WERI-Rb-1 (cell line): ENCODE measurements around the gene THRB.

Experiments
- DNase-seq: peaks from one replicate; pipeline ENCODE4 v3.0.0-alpha.2; 2020
- H3K27ac ChIP-seq: fragments of 250-450 bp; sonication (Bioruptor Pico); 2 replicates; pipeline ENCODE4 v1.5.1; 2020; ENCODE audit warnings: mild to moderate bottlenecking, moderate library complexity
- H3K27me3 ChIP-seq: fragments of 250-450 bp; sonication (Bioruptor Pico); 2 replicates; pipeline ENCODE4 v1.5.1; 2021; ENCODE audit warnings: mild to moderate bottlenecking, low read depth, moderate library complexity; ENCODE audit not compliant: insufficient read depth, severe bottlenecking
- H3K36me3 ChIP-seq: fragments of 250-450 bp; sonication (Bioruptor Pico); 2 replicates; pipeline ENCODE4 v1.5.1; 2020; ENCODE audit warnings: mild to moderate bottlenecking, moderate library complexity
- H3K4me3 ChIP-seq: 2 replicates; pipeline ENCODE4 v1.5.1; 2011; ENCODE audit warnings: low read depth, mild to moderate bottlenecking, control low read depth, low read length
- H3K9me3 ChIP-seq: fragments of 250-450 bp; sonication (Bioruptor Pico); 2 replicates; pipeline ENCODE4 v1.5.1; 2021; ENCODE audit warnings: mild to moderate bottlenecking, moderate library complexity; ENCODE audit not compliant: severe bottlenecking
- TF ChIP-seq, protein P1 (sequence below): IDR thresholded peaks from 2 replicates; pipeline ENCODE4 v1.5.1; 2011; ENCODE audit warnings: low read depth, mild to moderate bottlenecking, control low read depth, inconsistent platforms, low read length

THRB gene

DNA sequence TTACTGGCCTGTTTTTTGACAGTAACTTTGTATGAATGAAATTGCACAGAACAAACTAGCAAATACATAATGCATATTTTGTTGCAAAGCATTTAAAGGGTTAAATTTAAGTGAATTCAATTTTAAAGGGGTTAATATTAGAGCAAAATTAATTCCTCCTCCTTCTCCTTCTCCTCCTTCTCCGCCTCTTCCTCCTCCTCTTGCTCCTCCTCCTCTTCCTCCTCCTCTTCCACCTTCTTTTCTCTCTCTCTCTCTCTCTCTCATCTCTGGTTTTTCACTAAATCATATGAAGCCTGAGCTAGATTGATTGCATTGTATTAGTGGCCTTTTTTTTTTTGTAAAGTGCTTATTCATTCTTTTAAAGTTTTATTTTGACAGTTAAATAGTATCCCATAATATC is 154.5 kb downstream of the THRB start:
- H3K27ac ChIP-seq, result no peak overlapping the region
- TF ChIP-seq, protein P1, sequence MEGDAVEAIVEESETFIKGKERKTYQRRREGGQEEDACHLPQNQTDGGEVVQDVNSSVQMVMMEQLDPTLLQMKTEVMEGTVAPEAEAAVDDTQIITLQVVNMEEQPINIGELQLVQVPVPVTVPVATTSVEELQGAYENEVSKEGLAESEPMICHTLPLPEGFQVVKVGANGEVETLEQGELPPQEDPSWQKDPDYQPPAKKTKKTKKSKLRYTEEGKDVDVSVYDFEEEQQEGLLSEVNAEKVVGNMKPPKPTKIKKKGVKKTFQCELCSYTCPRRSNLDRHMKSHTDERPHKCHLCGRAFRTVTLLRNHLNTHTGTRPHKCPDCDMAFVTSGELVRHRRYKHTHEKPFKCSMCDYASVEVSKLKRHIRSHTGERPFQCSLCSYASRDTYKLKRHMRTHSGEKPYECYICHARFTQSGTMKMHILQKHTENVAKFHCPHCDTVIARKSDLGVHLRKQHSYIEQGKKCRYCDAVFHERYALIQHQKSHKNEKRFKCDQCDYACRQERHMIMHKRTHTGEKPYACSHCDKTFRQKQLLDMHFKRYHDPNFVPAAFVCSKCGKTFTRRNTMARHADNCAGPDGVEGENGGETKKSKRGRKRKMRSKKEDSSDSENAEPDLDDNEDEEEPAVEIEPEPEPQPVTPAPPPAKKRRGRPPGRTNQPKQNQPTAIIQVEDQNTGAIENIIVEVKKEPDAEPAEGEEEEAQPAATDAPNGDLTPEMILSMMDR, result no peak
- no peaks in the 10 kb centered on the region for H3K27me3 ChIP-seq
- no peak for DNase-seq
- H3K9me3 ChIP-seq, result no peaks in the 10 kb centered on the region
- H3K36me3 ChIP-seq, result no peaks in the 10 kb centered on the region
- H3K4me3 ChIP-seq, result no peak overlapping the region

DNA sequence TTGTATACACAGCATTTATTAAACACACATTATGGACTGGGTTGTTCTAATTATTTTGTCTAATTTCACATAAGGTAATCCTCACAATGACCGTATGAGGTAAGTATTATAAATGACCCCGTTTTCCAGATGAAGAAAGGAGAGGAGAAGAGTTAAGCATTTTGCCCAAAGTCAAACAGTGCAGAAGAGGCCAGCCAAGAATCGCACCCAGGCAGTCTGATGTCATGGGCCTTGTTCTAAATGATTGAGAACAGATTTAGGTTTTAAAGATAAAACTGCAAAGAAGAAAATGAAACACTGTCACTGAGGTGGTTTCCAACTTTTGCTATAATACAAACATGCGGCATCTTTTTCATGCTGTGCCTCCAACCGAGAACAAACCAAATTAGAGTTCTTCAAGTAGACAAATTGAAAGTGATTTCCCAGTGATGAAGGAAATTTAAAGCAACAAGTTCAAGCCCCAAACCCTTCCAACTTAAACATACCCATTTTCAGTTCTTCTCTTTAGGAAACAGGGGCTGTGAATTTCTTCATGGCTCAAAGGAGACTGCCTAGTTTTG is 155.3 kb downstream of the THRB start:
- no peak overlapping the region for H3K4me3 ChIP-seq
- no peak overlapping the region for H3K27ac ChIP-seq
- TF ChIP-seq, protein P1, result no peak
- H3K9me3 ChIP-seq, result no peaks in the 10 kb centered on the region
- no peaks in the 10 kb centered on the region for H3K36me3 ChIP-seq
- no peak for DNase-seq
- no peaks in the 10 kb centered on the region for H3K27me3 ChIP-seq

DNA sequence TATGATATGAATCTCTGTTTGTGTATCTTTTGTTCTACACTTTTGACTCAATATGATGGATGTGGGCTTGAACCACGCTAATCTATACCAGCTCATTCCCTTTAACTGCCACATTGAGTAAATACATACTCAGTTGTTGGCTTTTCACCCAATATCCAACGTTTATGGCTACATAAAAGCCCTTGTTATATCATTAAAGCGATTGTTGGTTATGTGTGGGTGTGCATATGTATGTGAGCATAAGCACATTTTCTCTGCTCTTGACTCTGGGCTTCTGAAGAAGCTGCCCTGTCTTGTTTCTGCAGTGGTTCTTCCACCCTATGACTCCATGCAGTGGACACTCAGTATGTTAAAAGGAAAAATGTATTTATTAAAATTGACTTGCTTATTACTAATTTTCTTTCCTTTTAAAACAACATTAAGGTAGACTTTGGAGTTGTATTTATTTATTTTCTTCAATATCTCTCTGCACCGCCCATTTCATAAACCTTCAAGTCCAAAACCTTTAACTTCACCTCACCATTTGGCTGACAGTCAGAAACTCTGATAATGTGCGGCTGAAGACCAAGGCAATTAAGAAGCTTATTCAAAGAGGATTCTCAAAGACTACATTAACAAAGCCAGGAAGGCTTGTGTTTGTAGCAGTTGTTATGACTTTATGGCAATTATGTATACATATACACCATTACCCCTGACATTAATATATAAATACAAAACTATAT is 156.1 kb downstream of the THRB start:
- no peak overlapping the region for H3K4me3 ChIP-seq
- H3K27me3 ChIP-seq, result no peaks in the 10 kb centered on the region
- TF ChIP-seq, protein P1, result no peak
- H3K27ac ChIP-seq, result no peak overlapping the region
- no peaks in the 10 kb centered on the region for H3K9me3 ChIP-seq
- no peaks in the 10 kb centered on the region for H3K36me3 ChIP-seq
- DNase-seq, result no peak

DNA sequence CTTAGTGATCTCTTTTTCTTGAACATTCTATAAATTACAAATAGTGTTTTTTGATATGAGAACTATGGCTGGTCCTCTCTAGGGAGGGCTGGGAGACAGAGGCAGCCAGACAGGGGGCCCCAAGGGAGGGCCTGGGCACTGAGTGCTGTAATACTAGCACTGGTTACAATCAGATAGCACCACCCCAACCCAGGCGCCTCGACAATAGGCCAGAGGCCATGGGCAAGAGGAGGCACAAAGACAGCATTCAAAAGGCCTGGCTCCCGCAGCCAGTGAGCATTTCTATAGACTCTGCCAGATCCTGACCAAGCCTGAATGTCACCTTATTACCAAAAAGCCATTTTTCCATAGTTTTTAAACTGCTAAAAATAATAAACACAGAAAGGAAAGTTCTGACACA is 158.5 kb downstream of the THRB start:
- DNase-seq, result no peak
- TF ChIP-seq, protein P1, result no peak
- Histone ChIP-seq H3K4me3 (no peak overlapping the region), H3K27ac (no peak overlapping the region), H3K9me3 (no peaks in the 10 kb centered on the region), H3K36me3 (no peaks in the 10 kb centered on the region), H3K27me3 (no peaks in the 10 kb centered on the region)

DNA sequence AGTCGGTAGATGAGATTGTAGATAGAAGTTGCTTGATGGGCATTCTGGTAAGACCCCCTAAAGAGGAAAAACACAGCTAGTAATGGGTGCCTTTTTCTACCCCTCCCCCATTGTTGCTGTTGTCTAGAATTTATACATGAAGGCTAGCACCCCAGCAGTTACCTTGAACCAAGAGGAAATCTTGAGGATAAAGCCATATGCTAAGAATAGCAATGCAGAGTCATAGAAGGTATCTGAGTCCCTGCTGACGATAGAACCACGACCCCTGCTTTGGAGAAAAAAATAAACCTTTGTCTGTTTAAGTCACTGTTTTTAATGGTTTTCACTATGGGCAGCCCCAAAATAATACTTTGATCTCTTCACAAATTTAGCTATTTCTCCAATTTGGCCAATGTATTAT is 162.6 kb downstream of the THRB start:
- Histone ChIP-seq H3K27ac (no peak overlapping the region), H3K4me3 (no peak overlapping the region), H3K9me3 (no peaks in the 10 kb centered on the region), H3K27me3 (no peaks in the 10 kb centered on the region), H3K36me3 (no peaks in the 10 kb centered on the region)
- TF ChIP-seq, protein P1, result no peak
- no peak for DNase-seq

DNA sequence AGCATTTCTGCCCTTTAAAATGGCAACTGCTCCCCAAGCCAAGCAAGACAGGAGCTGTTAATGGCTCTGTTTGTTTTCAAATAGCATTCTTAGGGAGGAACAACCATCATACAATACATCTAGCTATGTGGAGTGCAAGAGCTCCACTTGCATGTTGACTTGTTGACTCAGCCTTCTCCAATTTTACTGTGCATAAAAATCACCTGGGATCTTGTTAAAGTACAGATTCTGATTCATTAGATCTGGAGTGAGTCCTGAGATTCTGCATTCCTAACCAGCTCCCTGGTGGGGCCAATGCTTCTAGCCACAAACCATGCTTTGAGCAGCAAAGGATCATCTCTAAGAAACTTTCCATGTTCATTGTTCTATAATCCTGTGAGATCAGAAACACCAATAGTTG is 171.4 kb downstream of the THRB start:
- Histone ChIP-seq H3K27ac (no peak overlapping the region), H3K9me3 (no peaks in the 10 kb centered on the region), H3K36me3 (no peaks in the 10 kb centered on the region), H3K4me3 (no peak overlapping the region), H3K27me3 (no peaks in the 10 kb centered on the region)
- DNase-seq, result no peak
- TF ChIP-seq, protein P1, result no peak
